MCF 10A (cell line): ENCODE results near the gene PLXNA3. TPM values are rescaled to one million over a fixed set of nuclear protein-coding genes. Genes with fewer than 3 reads are reported as not detected.

Source experiments
- BruUV-seq: library from RNA; stranded (reverse); fragments of 400-500 nt; replicated peaks from 2 replicates; lab custom pipeline; 2021; lab: Mats Ljungman, UMichigan
- CTCF ChIA-PET: fragments of 300-600 bp; sonication (Branson Sonifier 250); formaldehyde crosslinking; extraction: SDS; loops from one replicate; lab custom pipeline; 2021; ENCODE audit warnings: antibody characterized with exemption, inconsistent platforms; lab: Yijun Ruan, JAX
- POLR2A ChIA-PET: fragments of 300-600, 350-650 bp; sonication (Branson Sonifier 250); formaldehyde crosslinking; extraction: SDS; loops from one replicate; lab custom pipeline; 2020; ENCODE audit warnings: antibody characterized with exemption, inconsistent platforms; lab: Yijun Ruan, JAX
- DNase-seq: peaks from one replicate; pipeline ENCODE4 v3.0.0-alpha.2; 2018; ENCODE audit not compliant: unreplicated experiment
- H3K27ac Mint-ChIP-seq: one replicate; pipeline ENCODE4 v1.8.0; 2022; ENCODE audit warnings: mild to moderate bottlenecking, low read depth, mixed read lengths; ENCODE audit not compliant: unreplicated experiment
- H3K27me3 Mint-ChIP-seq: one replicate; pipeline ENCODE4 v1.8.0; 2022; ENCODE audit warnings: mixed read lengths; ENCODE audit not compliant: insufficient read depth, unreplicated experiment
- H3K36me3 Mint-ChIP-seq: one replicate; pipeline ENCODE4 v1.8.0; 2022; ENCODE audit warnings: mild to moderate bottlenecking, moderate library complexity, mixed read lengths; ENCODE audit not compliant: insufficient read depth, unreplicated experiment
- H3K4me1 Mint-ChIP-seq: one replicate; pipeline ENCODE4 v1.8.0; 2022; ENCODE audit warnings: mixed read lengths; ENCODE audit not compliant: insufficient read depth, unreplicated experiment
- H3K4me3 Mint-ChIP-seq: one replicate; pipeline ENCODE4 v1.8.0; 2022; ENCODE audit warnings: mild to moderate bottlenecking, moderate library complexity, mixed read lengths; ENCODE audit not compliant: unreplicated experiment
- H3K9me3 Mint-ChIP-seq: one replicate; pipeline ENCODE4 v1.8.0; 2022; ENCODE audit warnings: mixed read lengths; ENCODE audit not compliant: unreplicated experiment
- intact Hi-C: fragments of 100-400 bp; cut with micrococcal nuclease; formaldehyde crosslinking; loops from 2 replicates; pipeline ENCODE4 v1.14.1; 2022
- total RNA-seq: library from RNA; stranded (reverse); gene quantifications from 2 replicates; pipeline ENCODE4 v1.2.3, GENCODE V29; 2022
- TF ChIP-seq, protein P1 (sequence below): fragments of 200-600 bp; IDR thresholded peaks from one replicate; pipeline ENCODE4 v1.8.0; 2022; ENCODE audit warnings: antibody characterized with exemption, mild to moderate bottlenecking; ENCODE audit not compliant: unreplicated experiment

PLXNA3 gene
- total RNA-seq, 1 experiment from 2014 or later, result 48.0 TPM

DNA sequence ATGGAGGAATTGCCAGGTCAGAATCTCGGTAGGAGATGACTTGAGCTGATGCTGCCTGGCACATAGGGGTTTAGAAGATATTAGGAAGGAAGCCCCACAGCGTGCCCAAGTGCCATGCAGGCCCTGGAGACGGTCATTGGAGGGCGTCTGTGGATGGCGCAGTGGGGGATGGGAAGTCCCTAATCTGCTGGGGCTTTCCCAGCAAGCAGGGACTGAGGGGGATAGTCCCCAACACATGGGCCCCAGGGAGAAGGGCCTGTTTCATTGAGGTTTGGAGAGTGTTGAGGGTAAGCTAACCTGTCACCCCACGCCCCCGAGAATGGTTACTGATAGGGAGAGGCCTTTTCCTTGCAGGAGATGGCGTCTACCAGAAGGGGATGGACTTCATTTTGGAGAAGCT is 38.9 kb upstream of the PLXNA3 start:
- Mint-ChIP-seq H3K27me3 (peaks cover 13% of the 10 kb centered on the region), H3K36me3 (peaks cover 8% of the 10 kb centered on the region), H3K4me1 (no peaks in the 10 kb centered on the region), H3K4me3 (no peak overlapping the region), H3K9me3 (no peaks in the 10 kb centered on the region), H3K27ac (no peak overlapping the region)
- DNase-seq, result no peak
- intact Hi-C loops, result no loop called here
- ChIA-PET POLR2A (no interaction called here), CTCF (no interaction called here)
- TF ChIP-seq, protein P1, sequence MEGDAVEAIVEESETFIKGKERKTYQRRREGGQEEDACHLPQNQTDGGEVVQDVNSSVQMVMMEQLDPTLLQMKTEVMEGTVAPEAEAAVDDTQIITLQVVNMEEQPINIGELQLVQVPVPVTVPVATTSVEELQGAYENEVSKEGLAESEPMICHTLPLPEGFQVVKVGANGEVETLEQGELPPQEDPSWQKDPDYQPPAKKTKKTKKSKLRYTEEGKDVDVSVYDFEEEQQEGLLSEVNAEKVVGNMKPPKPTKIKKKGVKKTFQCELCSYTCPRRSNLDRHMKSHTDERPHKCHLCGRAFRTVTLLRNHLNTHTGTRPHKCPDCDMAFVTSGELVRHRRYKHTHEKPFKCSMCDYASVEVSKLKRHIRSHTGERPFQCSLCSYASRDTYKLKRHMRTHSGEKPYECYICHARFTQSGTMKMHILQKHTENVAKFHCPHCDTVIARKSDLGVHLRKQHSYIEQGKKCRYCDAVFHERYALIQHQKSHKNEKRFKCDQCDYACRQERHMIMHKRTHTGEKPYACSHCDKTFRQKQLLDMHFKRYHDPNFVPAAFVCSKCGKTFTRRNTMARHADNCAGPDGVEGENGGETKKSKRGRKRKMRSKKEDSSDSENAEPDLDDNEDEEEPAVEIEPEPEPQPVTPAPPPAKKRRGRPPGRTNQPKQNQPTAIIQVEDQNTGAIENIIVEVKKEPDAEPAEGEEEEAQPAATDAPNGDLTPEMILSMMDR, result no peak
- BruUV-seq, result no TSS peak

DNA sequence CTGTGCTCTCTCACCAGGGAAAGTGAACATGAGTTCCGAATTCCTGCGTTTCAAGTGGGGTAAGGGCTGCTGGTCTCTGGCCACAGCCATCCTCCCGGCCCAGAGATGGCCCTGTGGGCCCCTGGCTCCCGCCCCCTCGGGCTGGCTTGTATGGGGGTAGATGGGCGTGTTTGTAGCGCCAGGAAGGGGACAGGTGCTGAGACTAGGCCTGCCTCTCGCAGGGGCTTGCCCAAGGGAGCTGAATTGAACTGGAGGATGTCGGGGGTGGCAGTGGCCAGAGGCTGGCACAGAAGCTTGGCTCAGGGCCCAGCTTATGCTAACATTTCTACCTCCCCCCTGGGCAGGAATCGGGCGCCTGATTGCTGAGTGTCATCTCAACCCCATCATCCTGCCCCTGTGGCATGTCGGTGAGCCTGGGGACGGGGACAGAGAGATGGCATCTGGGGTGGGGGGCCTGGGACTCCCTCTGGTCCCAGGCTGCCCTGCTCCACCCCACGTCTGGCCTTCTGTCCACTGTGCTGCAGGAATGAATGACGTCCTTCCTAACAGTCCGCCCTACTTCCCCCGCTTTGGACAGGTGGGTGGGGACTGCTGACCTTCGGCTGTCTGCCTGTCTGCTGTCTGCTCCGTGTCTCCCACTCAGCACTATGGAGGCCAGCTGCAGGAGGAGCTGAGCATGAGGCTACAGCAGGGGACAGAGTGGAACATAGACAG is 38.2 kb upstream of the PLXNA3 start:
- H3K27ac Mint-ChIP-seq, result no peak overlapping the region
- H3K36me3 Mint-ChIP-seq, result peaks cover 8% of the 10 kb centered on the region
- intact Hi-C loops, result no loop called here
- CTCF ChIA-PET, result no interaction called here
- POLR2A ChIA-PET, result no interaction called here
- TF ChIP-seq, protein P1, result no peak
- no peak for DNase-seq
- no peaks in the 10 kb centered on the region for H3K9me3 Mint-ChIP-seq
- no TSS peak for BruUV-seq
- no peaks in the 10 kb centered on the region for H3K4me1 Mint-ChIP-seq
- no peak overlapping the region for H3K4me3 Mint-ChIP-seq
- H3K27me3 Mint-ChIP-seq, result peaks cover 13% of the 10 kb centered on the region

DNA sequence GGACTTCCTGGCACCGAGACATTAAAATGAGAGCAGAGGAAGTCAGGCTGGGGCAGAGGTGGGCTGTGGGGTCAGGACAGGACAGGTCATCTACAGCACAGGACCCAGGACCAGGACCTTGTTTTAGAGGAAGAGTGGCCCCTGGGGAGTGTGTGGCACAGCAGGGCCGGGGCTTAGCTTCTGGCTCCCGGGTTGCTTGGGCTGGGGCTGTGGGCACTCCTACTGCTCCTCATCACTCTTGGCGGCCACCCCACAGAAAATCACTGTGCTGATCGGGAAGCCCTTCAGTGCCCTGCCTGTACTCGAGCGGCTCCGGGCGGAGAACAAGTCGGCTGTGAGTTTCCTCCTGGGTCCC is 37.7 kb upstream of the PLXNA3 start:
- CTCF ChIA-PET, result no interaction called here
- no peaks in the 10 kb centered on the region for H3K4me1 Mint-ChIP-seq
- H3K36me3 Mint-ChIP-seq, result peaks cover 8% of the 10 kb centered on the region
- no peak overlapping the region for H3K4me3 Mint-ChIP-seq
- peaks cover 13% of the 10 kb centered on the region for H3K27me3 Mint-ChIP-seq
- intact Hi-C loops, result no loop called here
- H3K9me3 Mint-ChIP-seq, result no peaks in the 10 kb centered on the region
- no TSS peak for BruUV-seq
- TF ChIP-seq, protein P1, result no peak
- POLR2A ChIA-PET, result interaction anchor here (2.2 kb wide), 1 partner anchor 9 kb away, joined by 10 read pairs; the partner anchor contains the start of gene TAFAZZIN
- DNase-seq, result no peak
- H3K27ac Mint-ChIP-seq, result no peak overlapping the region

DNA sequence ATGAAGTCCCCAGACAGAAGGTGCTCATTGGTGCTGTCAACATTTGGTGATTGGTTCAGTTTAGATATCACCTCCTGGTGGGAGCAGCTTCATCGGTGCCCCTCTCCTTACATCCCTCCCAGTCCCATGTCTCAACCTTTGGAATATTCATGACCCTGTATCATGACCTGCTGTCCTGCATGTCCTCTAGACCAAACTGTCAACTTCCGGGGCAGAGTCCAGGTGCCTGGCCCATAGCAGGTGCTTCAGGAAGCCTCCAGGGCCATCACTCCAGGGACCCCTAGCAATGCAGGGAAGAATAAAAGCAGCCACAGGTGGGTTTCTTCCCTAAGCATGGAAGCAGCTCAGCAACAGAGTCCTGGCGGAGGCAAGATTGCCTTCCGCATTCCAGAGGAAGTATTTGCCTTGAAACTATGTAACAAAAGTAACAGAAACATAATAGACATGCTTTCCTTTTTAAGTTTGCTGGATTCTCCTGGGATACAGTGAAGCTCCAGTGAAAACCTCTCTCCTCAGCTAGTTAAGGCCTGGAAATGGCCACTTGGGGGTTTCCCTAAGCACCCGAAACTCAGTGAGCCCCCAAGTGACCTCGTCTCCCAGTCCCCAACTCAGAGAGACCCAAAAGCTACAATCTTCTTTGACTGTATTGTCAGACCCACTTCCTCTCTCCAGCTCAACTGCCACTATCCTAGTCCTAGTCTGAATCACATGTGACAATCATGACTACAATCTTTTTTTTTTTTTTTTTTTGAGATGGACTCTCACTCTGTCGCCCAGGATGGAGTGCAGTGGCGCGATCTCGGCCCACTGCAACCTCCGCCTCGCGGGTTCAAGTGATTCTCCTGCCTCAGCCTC is 30.9 kb upstream of the PLXNA3 start:
- BruUV-seq, result no TSS peak
- ChIA-PET CTCF (interaction anchor here (0.6 kb wide), 1 partner anchor 55 kb away, joined by 3 read pairs; no protein-coding TSS in a partner anchor), POLR2A (interaction anchor here (0.6 to 4.3 kb wide), 3 partner anchors 17 to 63 kb away, joined by 3 to 31 read pairs (median 6); partner anchors contain the start of genes DNASE1L1, SLC10A3 and TAFAZZIN)
- no peak for DNase-seq
- intact Hi-C loops, result no loop called here
- Mint-ChIP-seq H3K4me1 (no peaks in the 10 kb centered on the region), H3K9me3 (no peaks in the 10 kb centered on the region), H3K27me3 (peaks cover 15% of the 10 kb centered on the region), H3K27ac (no peak overlapping the region), H3K36me3 (peaks cover 5% of the 10 kb centered on the region), H3K4me3 (no peak overlapping the region)
- TF ChIP-seq, protein P1, result no peak
